Measurements from ENCODE around the gene MRPL22.

GRCh38 chr5:154999865-155000264 is 59.0 kb downstream of the MRPL22 start:
- TF ChIP-seq, protein P1, sequence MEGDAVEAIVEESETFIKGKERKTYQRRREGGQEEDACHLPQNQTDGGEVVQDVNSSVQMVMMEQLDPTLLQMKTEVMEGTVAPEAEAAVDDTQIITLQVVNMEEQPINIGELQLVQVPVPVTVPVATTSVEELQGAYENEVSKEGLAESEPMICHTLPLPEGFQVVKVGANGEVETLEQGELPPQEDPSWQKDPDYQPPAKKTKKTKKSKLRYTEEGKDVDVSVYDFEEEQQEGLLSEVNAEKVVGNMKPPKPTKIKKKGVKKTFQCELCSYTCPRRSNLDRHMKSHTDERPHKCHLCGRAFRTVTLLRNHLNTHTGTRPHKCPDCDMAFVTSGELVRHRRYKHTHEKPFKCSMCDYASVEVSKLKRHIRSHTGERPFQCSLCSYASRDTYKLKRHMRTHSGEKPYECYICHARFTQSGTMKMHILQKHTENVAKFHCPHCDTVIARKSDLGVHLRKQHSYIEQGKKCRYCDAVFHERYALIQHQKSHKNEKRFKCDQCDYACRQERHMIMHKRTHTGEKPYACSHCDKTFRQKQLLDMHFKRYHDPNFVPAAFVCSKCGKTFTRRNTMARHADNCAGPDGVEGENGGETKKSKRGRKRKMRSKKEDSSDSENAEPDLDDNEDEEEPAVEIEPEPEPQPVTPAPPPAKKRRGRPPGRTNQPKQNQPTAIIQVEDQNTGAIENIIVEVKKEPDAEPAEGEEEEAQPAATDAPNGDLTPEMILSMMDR (IDR thresholded peaks at IDR 0.05; ENCODE audit: low read depth, low read length, missing input control), result no peak
- TF ChIP-seq HNF4G (IDR thresholded peaks at IDR 0.05) (no peak), YY1 (IDR thresholded peaks at IDR 0.05) (no peak), RAD21 (IDR thresholded peaks at IDR 0.05) (no peak), REST (IDR thresholded peaks at IDR 0.05) (no peak), JUND (IDR thresholded peaks at IDR 0.05) (no peak), EGR1 (IDR thresholded peaks at IDR 0.05; ENCODE audit: low read depth in 2 of 2) (no peak), NR2F2 (IDR thresholded peaks at IDR 0.05) (no peak), GABPA (IDR thresholded peaks at IDR 0.05 in 1 of 2, conservative IDR thresholded peaks at IDR 0.05 in 1 of 2) (no peak), ATF3 (IDR thresholded peaks at IDR 0.05) (no peak), TAF1 (conservative IDR thresholded peaks at IDR 0.05) (no peak)
- TF ChIP-seq, protein P2, sequence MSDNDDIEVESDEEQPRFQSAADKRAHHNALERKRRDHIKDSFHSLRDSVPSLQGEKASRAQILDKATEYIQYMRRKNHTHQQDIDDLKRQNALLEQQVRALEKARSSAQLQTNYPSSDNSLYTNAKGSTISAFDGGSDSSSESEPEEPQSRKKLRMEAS (IDR thresholded peaks at IDR 0.05), result no peak

Measured in liver (tissue), 3 donors.